Activated CD4-positive, alpha-beta T cell treated with anti-CD3 and anti-CD28 coated beads, Interleukin-2, amount 10 ng/mL, durations not matched to agents 7 days and 5 days (primary cell): ENCODE data around the gene GRIPAP1. TPM values are rescaled to one million over a fixed set of nuclear protein-coding genes. Genes with fewer than 3 reads are reported as not detected.

ENCODE experiments used
- CTCF ChIA-PET: fragments of 350-600 bp; sonication (Branson Sonifier 250); formaldehyde crosslinking; loops from one replicate; lab custom pipeline; 2021; ENCODE audit warnings: antibody characterized with exemption; lab: Charles Lee
- POLR2A ChIA-PET: fragments of 350-600 bp; sonication (Branson Sonifier 250); formaldehyde crosslinking; loops from one replicate; lab custom pipeline; 2021; ENCODE audit warnings: antibody characterized with exemption; lab: Charles Lee
- DNase-seq: peaks from one replicate; pipeline ENCODE4 v3.0.0-alpha.2; 2020
- H3K27ac Mint-ChIP-seq: one replicate; pipeline ENCODE4 v1.8.0; 2021; ENCODE audit warnings: mild to moderate bottlenecking, moderate library complexity, mixed read lengths
- H3K27me3 Mint-ChIP-seq: one replicate; pipeline ENCODE4 v1.8.0; 2021; ENCODE audit warnings: mixed read lengths
- H3K36me3 Mint-ChIP-seq: one replicate; pipeline ENCODE4 v1.8.0; 2021; ENCODE audit warnings: low read depth, mixed read lengths
- H3K4me1 Mint-ChIP-seq: one replicate; pipeline ENCODE4 v1.8.0; 2021; ENCODE audit warnings: mixed read lengths
- H3K4me3 Mint-ChIP-seq: one replicate; pipeline ENCODE4 v1.8.0; 2021; ENCODE audit warnings: mild to moderate bottlenecking, moderate library complexity, mixed read lengths
- H3K9me3 Mint-ChIP-seq: one replicate; pipeline ENCODE4 v1.8.0; 2021; ENCODE audit warnings: mixed read lengths
- total RNA-seq, 2 experiments: library from RNA; stranded (reverse); gene quantifications; one replicate each; pipeline ENCODE4 v1.2.3, GENCODE V29; 2021

GRIPAP1 gene
- total RNA-seq, 2 experiments from 2014 or later, result 73.2 to 91.2 TPM

GRCh38 chrX:48942895-48943294 lies 59.2 kb downstream of the GRIPAP1 start:
- Mint-ChIP-seq H3K27ac (peak overlapping the region; percentile 85), H3K4me3 (no peak overlapping the region), H3K9me3 (no peaks in the 10 kb centered on the region), H3K36me3 (peaks cover 38% of the 10 kb centered on the region), H3K4me1 (peaks cover 81% of the 10 kb centered on the region), H3K27me3 (no peaks in the 10 kb centered on the region)
- ChIA-PET CTCF (interaction anchor here (0.8 to 2.0 kb wide), 2 partner anchors 13 to 295 kb away, joined by 3 to 4 read pairs; no protein-coding TSS in a partner anchor), POLR2A (interaction anchor here (1.0 kb wide), 1 partner anchor 31 kb away, joined by 3 read pairs; no protein-coding TSS in a partner anchor)
- no peak for DNase-seq

DNA sequence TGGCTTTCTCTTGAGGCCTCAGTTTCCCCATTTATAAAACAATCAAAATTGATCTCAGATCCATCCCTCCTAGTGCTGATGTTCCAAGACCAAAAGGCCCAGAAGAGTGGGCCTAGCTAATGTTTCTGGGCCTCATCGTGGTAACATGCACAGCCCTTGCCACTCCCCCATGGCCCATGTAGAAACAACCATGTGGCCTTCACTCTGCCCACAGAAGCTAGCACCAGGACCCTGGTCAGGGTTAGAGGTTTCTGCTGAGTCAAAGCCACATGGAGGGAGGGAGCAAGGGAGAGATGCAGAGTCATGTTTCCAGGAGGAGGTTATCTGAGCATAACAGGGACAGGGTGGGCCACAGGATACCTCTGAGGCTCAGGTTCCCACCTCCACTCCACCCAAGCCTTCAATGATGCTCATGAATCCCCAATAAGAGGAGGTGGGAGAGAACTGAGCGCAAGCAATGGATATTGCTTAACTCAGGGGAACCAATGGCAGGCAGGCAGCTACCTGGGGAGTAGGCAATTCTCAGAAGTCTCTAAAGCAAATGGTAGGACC lies 61.6 kb downstream of the GRIPAP1 start:
- no peaks in the 10 kb centered on the region for H3K9me3 Mint-ChIP-seq
- CTCF ChIA-PET, result interaction anchor here (0.6 to 4.2 kb wide), 4 partner anchors 12 to 82 kb away, joined by 3 to 16 read pairs (median 4); partner anchors contain the start of gene PIM2

GRCh38 chrX:48939524-48940228 lies 62.4 kb downstream of the GRIPAP1 start:
- H3K27ac Mint-ChIP-seq, result peak overlapping the region; percentile 99
- H3K4me3 Mint-ChIP-seq, result peak overlapping the region; percentile 77
- peaks cover 90% of the 10 kb centered on the region for H3K4me1 Mint-ChIP-seq
- no peaks in the 10 kb centered on the region for H3K9me3 Mint-ChIP-seq
- CTCF ChIA-PET, result interaction anchor here (0.8 to 4.2 kb wide), 5 partner anchors 11 to 33 kb away, joined by 3 to 16 read pairs (median 4); partner anchors contain the start of genes OTUD5 and PIM2
- peaks cover 59% of the 10 kb centered on the region for H3K36me3 Mint-ChIP-seq
- no peaks in the 10 kb centered on the region for H3K27me3 Mint-ChIP-seq
- POLR2A ChIA-PET, result interaction anchor here (0.8 to 1.0 kb wide), 2 partner anchors 11 to 28 kb away, joined by 4 read pairs; no protein-coding TSS in a partner anchor
- DNase-seq, result peak; percentile 46

More for the DNA sequence above, 61.6 kb downstream of the GRIPAP1 start:
- H3K4me1 Mint-ChIP-seq, result peaks cover 85% of the 10 kb centered on the region
- DNase-seq, result no peak
- no peaks in the 10 kb centered on the region for H3K27me3 Mint-ChIP-seq
- H3K36me3 Mint-ChIP-seq, result peaks cover 52% of the 10 kb centered on the region
- H3K27ac Mint-ChIP-seq, result peak overlapping the region; percentile 99
- POLR2A ChIA-PET, result interaction anchor here (1.0 kb wide), 1 partner anchor 28 kb away, joined by 4 read pairs; no protein-coding TSS in a partner anchor
- H3K4me3 Mint-ChIP-seq, result no peak overlapping the region

DNA sequence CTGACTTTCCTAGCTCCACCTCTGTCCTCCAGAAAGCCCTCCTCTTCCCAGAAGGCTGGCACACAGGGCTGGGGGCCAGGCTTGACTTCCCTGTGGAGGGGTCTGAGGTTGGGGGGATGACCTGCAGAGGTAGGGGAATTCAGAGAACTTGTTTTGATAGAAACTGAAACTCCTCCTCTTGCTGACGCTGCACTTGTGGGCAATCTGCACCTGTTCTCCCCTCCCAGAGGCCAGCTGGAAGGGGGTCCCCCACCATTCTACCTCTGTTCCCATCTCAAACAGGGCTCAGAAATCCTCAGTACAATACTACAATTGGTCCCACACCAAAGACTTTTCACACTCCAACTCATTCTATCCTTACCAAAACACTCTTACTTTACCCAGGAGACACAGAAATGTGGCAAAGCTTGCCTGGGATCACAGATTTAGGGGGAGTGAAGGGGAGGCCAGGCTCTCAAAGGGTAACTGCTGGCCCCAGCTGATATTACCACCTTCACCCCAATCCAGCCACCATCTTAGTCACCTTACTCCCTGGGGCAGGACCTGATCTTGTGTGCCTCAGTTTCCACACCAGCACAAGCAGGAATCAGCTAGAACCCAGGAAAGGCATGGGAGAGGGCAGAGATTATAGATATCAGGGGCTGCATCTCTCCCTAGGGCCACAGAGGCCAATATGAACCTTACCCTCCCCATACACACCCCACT lies 63.2 kb downstream of the GRIPAP1 start:
- Mint-ChIP-seq H3K9me3 (no peaks in the 10 kb centered on the region), H3K27ac (peak overlapping the region; percentile 99), H3K4me3 (peak overlapping the region; percentile 77), H3K4me1 (peaks cover 91% of the 10 kb centered on the region), H3K27me3 (no peaks in the 10 kb centered on the region), H3K36me3 (peaks cover 65% of the 10 kb centered on the region)
- DNase-seq, result peak; percentile 82
- CTCF ChIA-PET, result interaction anchor here (0.6 to 4.2 kb wide), 6 partner anchors 10 to 32 kb away, joined by 3 to 16 read pairs (median 4); partner anchors contain the start of genes OTUD5 and PIM2
- POLR2A ChIA-PET, result interaction anchor here (0.6 kb wide), 1 partner anchor 27 kb away, joined by 3 read pairs; the partner anchor contains the start of gene SLC35A2

GRCh38 chrX:48937054-48937907 lies 64.8 kb downstream of the GRIPAP1 start:
- Mint-ChIP-seq H3K27ac (peak overlapping the region; percentile 99), H3K4me1 (peaks cover 81% of the 10 kb centered on the region), H3K27me3 (no peaks in the 10 kb centered on the region), H3K36me3 (peaks cover 62% of the 10 kb centered on the region), H3K4me3 (peak overlapping the region; percentile 77), H3K9me3 (no peaks in the 10 kb centered on the region)
- ChIA-PET CTCF (interaction anchor here (0.6 to 4.2 kb wide), 9 partner anchors 9 to 254 kb away, joined by 3 to 16 read pairs (median 4); partner anchors contain the start of gene PIM2), POLR2A (interaction anchor here (0.6 to 1.4 kb wide), 3 partner anchors 17 to 26 kb away, joined by 3 to 6 read pairs (median 3); partner anchors contain the start of gene SLC35A2)
- DNase-seq, result peak; percentile 92

DNA sequence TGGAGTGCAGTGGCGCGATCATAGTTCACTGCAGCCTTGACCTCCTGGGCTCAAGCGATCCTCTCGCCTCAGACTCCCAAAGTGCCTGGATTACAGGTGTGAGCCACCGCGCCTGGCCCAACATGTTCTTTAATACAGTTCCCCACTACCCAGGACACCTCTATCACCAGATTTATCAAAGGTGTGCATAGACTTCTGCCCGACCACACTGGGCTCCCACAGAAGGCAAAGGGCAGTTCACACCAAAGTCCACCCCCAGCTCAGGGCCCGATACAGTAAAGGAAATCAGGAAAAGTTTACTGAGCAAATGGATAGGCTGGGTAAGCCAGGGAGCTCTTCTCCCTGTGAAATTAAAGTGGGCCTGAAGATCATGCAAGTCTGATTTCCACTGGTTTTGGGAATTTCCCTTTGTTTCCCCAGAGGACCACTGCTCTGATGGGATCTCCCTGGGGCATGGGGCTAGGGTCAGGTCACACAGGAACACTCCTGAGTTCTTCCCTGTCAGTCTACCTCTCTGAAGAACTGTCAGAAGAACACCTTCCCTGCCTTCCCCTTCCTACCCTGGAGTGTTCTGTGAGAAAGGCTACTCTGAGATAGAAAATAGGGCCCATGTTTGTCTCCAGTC lies 65.5 kb downstream of the GRIPAP1 start:
- Mint-ChIP-seq H3K9me3 (no peaks in the 10 kb centered on the region), H3K4me1 (peaks cover 74% of the 10 kb centered on the region), H3K4me3 (peak overlapping the region; percentile 77), H3K36me3 (peaks cover 54% of the 10 kb centered on the region), H3K27me3 (no peaks in the 10 kb centered on the region), H3K27ac (peak overlapping the region; percentile 99)
- POLR2A ChIA-PET, result interaction anchor here (1.4 kb wide), 1 partner anchor 25 kb away, joined by 6 read pairs; the partner anchor contains the start of gene SLC35A2
- CTCF ChIA-PET, result interaction anchor here (0.9 to 4.2 kb wide), 5 partner anchors 9 to 211 kb away, joined by 3 to 16 read pairs (median 5); partner anchors contain the start of gene PIM2
- no peak for DNase-seq

- H3K36me3 Mint-ChIP-seq, result peaks cover 52% of the 10 kb centered on the region
- no peak overlapping the region for H3K4me3 Mint-ChIP-seq
- ChIA-PET CTCF (no interaction called here), POLR2A (no interaction called here)
- H3K27ac Mint-ChIP-seq, result peak overlapping the region; percentile 82
- H3K4me1 Mint-ChIP-seq, result peaks cover 66% of the 10 kb centered on the region
- no peaks in the 10 kb centered on the region for H3K9me3 Mint-ChIP-seq
- no peaks in the 10 kb centered on the region for H3K27me3 Mint-ChIP-seq
- DNase-seq, result no peak
Measured at GRCh38 chrX:48935301-48935670, 66.8 kb downstream of the GRIPAP1 start.

GRCh38 chrX:48934581-48935300 lies 67.3 kb downstream of the GRIPAP1 start:
- H3K27me3 Mint-ChIP-seq, result no peaks in the 10 kb centered on the region

DNA sequence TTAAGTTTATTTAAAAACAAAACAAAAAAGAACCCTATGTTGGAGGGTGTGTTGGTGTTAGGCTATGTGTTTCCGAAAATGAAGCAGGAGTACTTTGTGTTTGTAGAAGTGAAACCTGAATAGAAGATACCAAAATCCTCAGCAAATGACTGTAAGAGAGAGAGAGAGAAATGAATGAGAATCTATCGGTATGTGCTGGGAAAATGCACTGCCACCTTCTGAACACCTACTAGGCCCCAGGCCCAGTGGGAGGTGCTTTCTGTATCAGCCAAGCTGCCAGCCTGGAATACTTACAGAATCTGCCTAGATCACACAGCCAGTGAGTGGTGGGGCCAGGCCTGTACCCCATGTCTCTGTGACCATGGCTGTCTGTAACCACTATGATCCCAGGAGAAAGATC lies 68.3 kb downstream of the GRIPAP1 start:
- ChIA-PET POLR2A (no interaction called here), CTCF (no interaction called here)
- H3K9me3 Mint-ChIP-seq, result no peaks in the 10 kb centered on the region
- no peaks in the 10 kb centered on the region for H3K27me3 Mint-ChIP-seq
- H3K36me3 Mint-ChIP-seq, result peaks cover 49% of the 10 kb centered on the region
- H3K4me3 Mint-ChIP-seq, result no peak overlapping the region
- peak overlapping the region; percentile 51 for H3K27ac Mint-ChIP-seq
- DNase-seq, result no peak
- H3K4me1 Mint-ChIP-seq, result peaks cover 52% of the 10 kb centered on the region

More at GRCh38 chrX:48934581-48935300, 67.3 kb downstream of the GRIPAP1 start:
- ChIA-PET CTCF (interaction anchor here (0.7 kb wide), 1 partner anchor 468 kb away, joined by 3 read pairs; no protein-coding TSS in a partner anchor), POLR2A (no interaction called here)
- Mint-ChIP-seq H3K27ac (peak overlapping the region; percentile 82), H3K36me3 (peaks cover 50% of the 10 kb centered on the region), H3K4me1 (peaks cover 62% of the 10 kb centered on the region), H3K4me3 (no peak overlapping the region), H3K9me3 (no peaks in the 10 kb centered on the region)
- DNase-seq, result peak; percentile 58

- Mint-ChIP-seq H3K4me3 (no peak overlapping the region), H3K36me3 (peaks cover 32% of the 10 kb centered on the region), H3K27me3 (no peaks in the 10 kb centered on the region), H3K4me1 (peaks cover 24% of the 10 kb centered on the region), H3K9me3 (no peaks in the 10 kb centered on the region), H3K27ac (no peak overlapping the region)
- DNase-seq, result no peak
- ChIA-PET CTCF (interaction anchor here (1.1 to 2.3 kb wide), 3 partner anchors 9 to 18 kb away, joined by 3 to 8 read pairs (median 6); no protein-coding TSS in a partner anchor), POLR2A (no interaction called here)
Measured at GRCh38 chrX:48927736-48928382, 74.2 kb downstream of the GRIPAP1 start.
